ENCODE results near the gene ADAMTS2.

ADAMTS2 gene

DNA sequence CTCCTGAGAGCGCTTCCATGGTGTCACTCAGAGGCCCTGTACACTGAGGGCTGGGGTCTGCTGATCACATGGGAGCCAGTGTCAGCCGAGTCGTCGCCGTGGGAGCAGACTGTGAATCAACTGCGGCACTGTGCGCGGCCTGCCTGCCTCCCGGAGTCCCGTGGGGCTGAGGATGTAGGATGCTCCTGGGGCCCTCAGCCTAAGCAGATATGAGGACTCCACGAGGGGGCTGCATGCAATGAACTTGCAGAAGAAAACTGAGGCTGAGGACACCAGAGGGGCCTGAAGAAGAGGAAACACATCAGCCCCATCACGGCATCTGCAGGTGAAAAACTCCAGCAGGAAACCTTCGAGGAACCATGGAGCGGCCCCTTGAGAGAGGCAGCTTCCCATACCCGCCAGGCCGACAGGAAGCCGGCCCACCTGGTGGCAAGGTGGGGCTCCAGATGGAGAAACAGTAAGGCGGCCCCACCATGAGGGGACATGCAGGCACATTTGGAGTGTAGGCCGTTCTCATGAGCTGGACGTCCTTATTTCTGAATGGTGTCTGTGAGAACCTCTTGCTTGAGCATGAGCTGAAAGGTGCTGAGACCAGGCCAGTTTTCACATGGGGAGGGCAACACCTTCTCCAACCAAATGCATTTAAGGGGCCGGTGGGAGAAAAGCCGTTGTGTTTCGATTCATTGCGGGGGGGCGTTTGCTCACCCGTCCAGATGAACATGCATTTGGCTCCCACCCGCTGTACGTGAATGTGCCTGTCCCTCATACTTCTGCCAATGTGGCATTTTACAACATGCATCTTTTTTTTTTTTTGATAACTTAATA is 35.2 kb upstream of the ADAMTS2 start:
- DNase-seq (ENCODE audit: insufficient read length, low spot score) (no peak), FAIRE-seq (no peak)
- TF ChIP-seq, protein P1, sequence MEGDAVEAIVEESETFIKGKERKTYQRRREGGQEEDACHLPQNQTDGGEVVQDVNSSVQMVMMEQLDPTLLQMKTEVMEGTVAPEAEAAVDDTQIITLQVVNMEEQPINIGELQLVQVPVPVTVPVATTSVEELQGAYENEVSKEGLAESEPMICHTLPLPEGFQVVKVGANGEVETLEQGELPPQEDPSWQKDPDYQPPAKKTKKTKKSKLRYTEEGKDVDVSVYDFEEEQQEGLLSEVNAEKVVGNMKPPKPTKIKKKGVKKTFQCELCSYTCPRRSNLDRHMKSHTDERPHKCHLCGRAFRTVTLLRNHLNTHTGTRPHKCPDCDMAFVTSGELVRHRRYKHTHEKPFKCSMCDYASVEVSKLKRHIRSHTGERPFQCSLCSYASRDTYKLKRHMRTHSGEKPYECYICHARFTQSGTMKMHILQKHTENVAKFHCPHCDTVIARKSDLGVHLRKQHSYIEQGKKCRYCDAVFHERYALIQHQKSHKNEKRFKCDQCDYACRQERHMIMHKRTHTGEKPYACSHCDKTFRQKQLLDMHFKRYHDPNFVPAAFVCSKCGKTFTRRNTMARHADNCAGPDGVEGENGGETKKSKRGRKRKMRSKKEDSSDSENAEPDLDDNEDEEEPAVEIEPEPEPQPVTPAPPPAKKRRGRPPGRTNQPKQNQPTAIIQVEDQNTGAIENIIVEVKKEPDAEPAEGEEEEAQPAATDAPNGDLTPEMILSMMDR (IDR thresholded peaks at IDR 0.05; ENCODE audit: insufficient read depth, missing control alignments), result no peak

DNA sequence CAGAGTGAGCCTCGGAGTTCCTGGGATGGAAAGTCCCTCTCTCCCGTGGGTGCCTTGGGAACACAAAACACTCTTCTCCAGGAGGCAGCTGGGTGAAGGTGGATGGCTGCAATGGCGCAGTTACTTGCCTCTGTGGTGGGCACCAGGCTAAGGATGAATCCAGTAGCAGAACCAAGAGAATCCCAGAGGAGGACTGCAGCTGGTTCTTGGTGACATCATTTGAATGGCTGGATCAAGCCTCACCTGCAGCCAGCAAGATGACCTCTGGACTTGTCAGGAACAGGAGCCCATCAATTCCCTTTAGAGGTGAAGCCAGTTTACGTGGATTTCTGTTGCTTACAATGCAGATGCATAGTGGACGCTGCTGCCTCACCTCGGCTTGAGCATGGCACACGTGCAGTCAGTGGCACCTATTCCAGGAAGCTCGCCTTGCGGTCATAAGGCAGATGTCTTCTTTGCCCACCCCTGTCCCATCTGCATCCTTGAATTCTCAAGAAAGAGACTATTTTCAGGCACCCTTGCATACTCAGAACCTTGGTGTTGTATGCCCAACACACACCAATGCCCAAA is 34.1 kb upstream of the ADAMTS2 start:
- DNase-seq (ENCODE audit: insufficient read length, low spot score), result no peak
- TF ChIP-seq, protein P1 (IDR thresholded peaks at IDR 0.05; ENCODE audit: insufficient read depth, missing control alignments), result no peak
- no peak for FAIRE-seq

DNA sequence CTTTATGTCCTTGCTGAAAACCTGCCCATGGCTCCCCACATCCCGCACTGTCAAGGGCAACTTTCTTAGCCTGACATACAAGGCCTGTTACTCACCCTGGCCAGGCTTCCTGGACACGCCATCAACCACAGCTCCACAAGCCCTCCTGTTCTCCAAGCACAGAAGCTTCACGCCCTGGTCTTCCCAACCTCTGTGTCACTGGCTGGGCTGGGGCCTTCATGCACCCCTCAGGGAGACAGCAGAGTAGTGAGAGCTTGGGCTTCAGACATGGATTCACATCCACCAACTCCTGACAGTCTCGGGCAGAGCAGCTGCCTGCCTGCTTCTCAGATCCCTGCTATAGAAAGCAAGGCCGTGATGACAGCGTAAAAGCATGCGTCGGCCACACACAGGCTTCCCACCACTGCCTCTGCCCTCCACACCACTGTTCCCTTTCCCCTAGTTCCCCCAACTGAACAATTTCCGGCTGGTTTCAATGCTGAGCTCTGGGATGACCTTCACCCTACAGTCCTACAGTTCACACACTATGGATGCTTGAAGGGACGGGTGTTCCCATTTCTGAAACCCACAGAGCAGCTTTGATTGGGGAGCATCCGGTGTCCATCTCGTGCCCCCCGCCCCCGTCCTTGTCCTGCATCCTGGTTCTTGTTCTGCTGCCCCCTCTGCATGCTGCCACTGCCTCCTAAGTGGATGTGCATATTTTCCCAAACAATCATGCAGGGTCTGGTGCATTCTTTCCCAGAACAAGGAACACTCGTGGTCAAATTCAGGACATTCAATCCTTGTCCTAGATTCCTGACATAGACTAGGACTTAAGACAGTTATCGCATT is 33.4 kb upstream of the ADAMTS2 start:
- no peak for FAIRE-seq
- TF ChIP-seq, protein P1 (IDR thresholded peaks at IDR 0.05; ENCODE audit: insufficient read depth, missing control alignments), result no peak
- DNase-seq (ENCODE audit: insufficient read length, low spot score), result no peak

DNA sequence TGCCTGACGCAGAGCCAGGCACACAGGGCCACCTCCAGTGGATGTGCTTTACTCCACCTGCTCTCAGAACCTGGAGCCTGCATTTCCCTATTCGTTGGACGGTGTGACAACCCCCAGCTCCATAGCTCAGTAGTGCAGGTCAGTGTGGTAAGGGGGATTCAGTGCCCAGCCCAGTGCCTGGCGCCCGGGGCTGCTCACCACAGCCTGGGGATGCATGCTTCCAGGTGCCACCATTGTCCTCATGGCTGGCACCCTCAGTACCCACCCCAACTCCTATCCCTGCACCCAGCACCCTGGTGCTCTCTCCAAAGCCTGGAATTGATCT is 32.8 kb upstream of the ADAMTS2 start:
- no peak for FAIRE-seq
- TF ChIP-seq, protein P1 (IDR thresholded peaks at IDR 0.05; ENCODE audit: insufficient read depth, missing control alignments), result no peak
- no peak for DNase-seq (ENCODE audit: insufficient read length, low spot score)

DNA sequence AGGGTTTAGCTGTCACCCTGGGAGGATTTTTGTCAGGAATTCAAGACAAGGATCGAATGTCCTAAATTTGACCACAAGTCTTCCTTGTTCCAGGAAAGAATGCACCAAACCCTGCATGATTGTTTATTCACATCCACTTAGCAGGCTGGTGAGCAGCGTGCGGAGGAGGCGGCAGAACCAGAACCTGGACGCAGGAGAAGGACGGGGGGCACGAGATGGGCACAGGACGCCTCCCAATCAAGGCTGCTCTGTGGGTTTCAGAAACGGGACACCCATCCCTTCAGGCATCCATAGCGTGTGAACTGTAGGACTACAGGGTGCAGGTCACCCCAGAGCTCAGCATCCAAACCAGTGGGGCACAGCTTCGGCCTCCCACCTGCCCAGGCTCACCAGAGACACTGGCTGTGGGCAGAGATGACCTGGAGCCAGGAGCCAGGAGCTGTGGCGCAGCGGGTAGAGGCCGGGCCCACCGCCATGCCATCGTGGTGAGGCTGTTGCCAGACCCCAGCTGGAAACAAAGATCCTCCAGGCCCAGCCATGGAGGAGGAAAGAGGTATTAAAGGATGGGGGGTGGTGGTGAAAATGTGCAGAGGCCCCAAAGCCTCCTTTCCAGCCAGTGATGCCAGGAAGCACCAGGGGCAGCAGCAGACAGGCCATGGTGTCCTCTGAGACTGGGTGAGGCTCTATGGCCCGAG is 32.3 kb upstream of the ADAMTS2 start:
- FAIRE-seq, result no peak
- TF ChIP-seq, protein P1 (IDR thresholded peaks at IDR 0.05; ENCODE audit: insufficient read depth, missing control alignments), result no peak
- DNase-seq (ENCODE audit: insufficient read length, low spot score), result no peak

DNA sequence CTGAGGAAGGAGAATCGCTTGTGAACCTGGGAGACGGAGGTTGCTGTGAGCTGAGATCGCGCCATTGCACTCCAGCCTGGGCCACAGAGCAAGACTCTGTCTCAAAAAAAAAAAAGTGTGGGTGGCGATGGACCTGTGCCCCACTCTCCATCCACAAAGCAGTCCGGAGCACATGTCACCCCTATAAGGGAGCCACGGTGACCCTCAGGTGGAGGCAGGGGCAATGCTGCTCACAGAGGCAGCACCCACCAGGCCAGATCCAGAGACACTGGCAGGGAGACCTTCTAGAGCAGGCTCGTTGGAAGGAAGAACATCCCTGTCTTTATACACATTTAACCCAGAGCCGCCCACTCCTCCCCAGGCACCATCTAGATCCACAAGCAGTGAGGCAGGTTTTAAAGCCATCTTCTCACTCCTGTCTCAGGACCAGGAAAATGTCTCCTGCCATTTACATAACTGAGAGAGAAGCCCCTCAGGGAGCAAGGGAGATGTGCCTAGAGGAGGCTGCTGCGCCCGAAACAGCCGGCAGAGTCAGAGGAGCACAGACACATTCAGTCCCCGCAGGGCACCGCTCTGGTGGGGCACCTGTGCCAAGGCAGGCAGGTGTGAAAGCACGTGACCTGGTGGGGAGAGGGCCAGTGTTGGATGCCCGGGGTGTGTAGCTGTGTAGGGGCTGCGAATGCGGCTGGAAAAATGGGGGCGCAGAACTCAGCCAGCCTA is 31.6 kb upstream of the ADAMTS2 start:
- TF ChIP-seq, protein P1 (IDR thresholded peaks at IDR 0.05; ENCODE audit: insufficient read depth, missing control alignments), result no peak
- DNase-seq (ENCODE audit: insufficient read length, low spot score) (no peak), FAIRE-seq (no peak)
